OCI-LY7 (cell line): Measurements from ENCODE around the gene LILRA2.

Source experiments
- CTCF ChIP-seq: fragments of 200-600 bp; sonication (generic); conservative IDR thresholded peaks from 2 replicates; pipeline ENCODE4 v1.5.1; 2014; ENCODE audit warnings: mild to moderate bottlenecking, antibody characterized with exemption, low read length, moderate library complexity, mixed read lengths
- EZH2phosphoT487 ChIP-seq: fragments of 200-600 bp; sonication (generic); IDR thresholded peaks from 2 replicates; pipeline ENCODE4 v1.6.1; 2018; ENCODE audit warnings: low read depth, borderline replicate concordance, mild to moderate bottlenecking, mixed run types, antibody characterized with exemption, low read length, moderate library complexity, mixed read lengths

DNA sequence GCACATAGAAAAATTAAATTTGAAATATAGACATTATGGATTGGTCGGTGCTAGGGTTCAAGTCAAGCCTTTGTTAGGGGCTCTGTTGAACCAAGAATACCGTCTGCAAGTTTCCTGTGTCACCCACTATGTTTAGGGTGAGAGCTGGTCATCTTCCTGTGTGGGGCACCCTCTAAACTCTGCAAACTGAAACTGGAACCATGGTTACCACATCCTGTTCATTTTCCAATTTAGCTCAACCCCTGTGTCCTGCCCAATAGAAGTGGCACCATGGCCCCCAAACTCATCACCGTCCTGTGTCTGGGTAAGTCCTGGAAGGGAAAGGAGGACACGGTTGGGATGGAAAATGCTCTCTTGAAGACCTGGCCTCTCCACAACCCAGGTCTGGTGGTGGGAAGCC is 41.1 kb upstream of the LILRA2 start:
- no peak for TF ChIP-seq EZH2phosphoT487
- TF ChIP-seq CTCF = no peak
